ENCODE data around the gene INCENP.
"Not testable (repeated sequence)": the region's sequence is repeated elsewhere in the genome, so short reads cannot be mapped to it uniquely, and the experiment has no call there.

Gene INCENP

GRCh38 chr11:62157603-62158002 is 33.8 kb downstream of the INCENP start:
- DNase-seq (no peak), ATAC-seq (no peak)
- H3K27ac Mint-ChIP-seq = no peak overlapping the region
- no peak overlapping the region for H3K4me3 Mint-ChIP-seq
- H3K4me1 Mint-ChIP-seq = no peaks in the 10 kb centered on the region
- H3K9me3 Mint-ChIP-seq = no peaks in the 10 kb centered on the region
- peaks cover 11% of the 10 kb centered on the region for H3K36me3 Mint-ChIP-seq (ENCODE audit: low read depth)
- H3K27me3 Mint-ChIP-seq = peaks cover 22% of the 10 kb centered on the region

DNA sequence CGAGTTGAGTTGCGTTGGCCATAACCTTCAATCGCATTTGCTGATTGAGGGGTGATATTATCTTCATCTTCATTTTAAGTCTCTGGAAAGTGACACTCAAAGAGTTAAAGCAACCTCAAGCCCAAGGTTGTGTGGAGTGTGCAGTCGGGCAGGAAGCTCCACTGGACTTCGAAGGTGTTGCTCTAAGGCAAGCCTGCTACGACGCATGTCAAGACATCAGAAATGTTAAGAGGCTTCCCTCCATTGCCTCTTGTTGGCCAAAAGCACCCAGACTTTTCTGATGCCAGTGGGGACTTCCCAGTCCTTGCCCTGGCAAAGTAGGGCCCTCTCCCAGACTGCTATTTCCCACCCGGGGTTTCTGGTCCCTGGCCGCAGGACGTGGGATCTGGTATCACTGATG is 42.6 kb downstream of the INCENP start:
- no peaks in the 10 kb centered on the region for H3K9me3 Mint-ChIP-seq
- ATAC-seq (no peak), DNase-seq (no peak)
- no peak overlapping the region for H3K27ac Mint-ChIP-seq
- peaks cover 1% of the 10 kb centered on the region for H3K4me1 Mint-ChIP-seq
- peaks cover 27% of the 10 kb centered on the region for H3K27me3 Mint-ChIP-seq
- H3K4me3 Mint-ChIP-seq = no peak overlapping the region
- H3K36me3 Mint-ChIP-seq (ENCODE audit: low read depth) = no peaks in the 10 kb centered on the region

GRCh38 chr11:62169448-62169847 is 45.6 kb downstream of the INCENP start:
- H3K27me3 Mint-ChIP-seq = peaks cover 32% of the 10 kb centered on the region
- no peak overlapping the region for H3K4me3 Mint-ChIP-seq
- ATAC-seq (no peak), DNase-seq (no peak)
- no peaks in the 10 kb centered on the region for H3K36me3 Mint-ChIP-seq (ENCODE audit: low read depth)
- H3K27ac Mint-ChIP-seq = no peak overlapping the region
- H3K9me3 Mint-ChIP-seq = no peaks in the 10 kb centered on the region
- H3K4me1 Mint-ChIP-seq = peaks cover 3% of the 10 kb centered on the region

- Mint-ChIP-seq H3K4me3 (no peak overlapping the region), H3K4me1 (peaks cover 3% of the 10 kb centered on the region), H3K27me3 (peaks cover 32% of the 10 kb centered on the region), H3K9me3 (no peaks in the 10 kb centered on the region), H3K36me3 (ENCODE audit: low read depth) (no peaks in the 10 kb centered on the region), H3K27ac (no peak overlapping the region)
- no peak for DNase-seq
- ATAC-seq = no peak
Measured at GRCh38 chr11:62169935-62170334, 46.1 kb downstream of the INCENP start.

GRCh38 chr11:62171261-62171723 is 47.5 kb downstream of the INCENP start:
- DNase-seq = peak; percentile 77
- no peak overlapping the region for H3K4me3 Mint-ChIP-seq

GRCh38 chr11:62172294-62172693 is 48.5 kb downstream of the INCENP start:
- Mint-ChIP-seq H3K36me3 (ENCODE audit: low read depth) (no peaks in the 10 kb centered on the region), H3K27me3 (peaks cover 29% of the 10 kb centered on the region), H3K27ac (no peak overlapping the region)

More at GRCh38 chr11:62171261-62171723, 47.5 kb downstream of the INCENP start:
- peak; percentile 72 for ATAC-seq
- H3K27ac Mint-ChIP-seq = no peak overlapping the region
- H3K4me1 Mint-ChIP-seq = peaks cover 3% of the 10 kb centered on the region
- H3K9me3 Mint-ChIP-seq = no peaks in the 10 kb centered on the region
- H3K27me3 Mint-ChIP-seq = peaks cover 29% of the 10 kb centered on the region
- H3K36me3 Mint-ChIP-seq (ENCODE audit: low read depth) = no peaks in the 10 kb centered on the region

DNA sequence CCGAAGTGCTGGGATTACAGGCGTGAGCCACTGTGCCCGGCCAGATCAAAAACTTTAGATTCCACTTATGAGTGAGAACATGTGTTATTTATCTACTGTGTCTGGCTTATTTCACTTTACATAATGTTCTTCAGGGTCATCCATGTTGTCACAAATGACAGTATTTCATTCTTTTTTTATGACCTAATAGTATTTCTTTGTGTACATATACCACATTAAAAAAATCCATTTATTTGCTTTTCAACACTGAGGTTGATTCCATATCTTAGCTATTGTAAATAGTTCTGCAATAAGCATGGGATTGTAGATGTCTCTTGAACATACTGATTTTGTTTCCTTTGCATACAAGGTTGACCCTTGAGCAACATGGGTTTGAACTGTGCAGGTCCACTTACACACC is 53.0 kb downstream of the INCENP start:
- DNase-seq (no peak), ATAC-seq (no peak)
- Mint-ChIP-seq H3K4me1 (no peaks in the 10 kb centered on the region), H3K27ac (no peak overlapping the region), H3K4me3 (no peak overlapping the region), H3K9me3 (no peaks in the 10 kb centered on the region), H3K27me3 (peaks cover 11% of the 10 kb centered on the region), H3K36me3 (ENCODE audit: low read depth) (no peaks in the 10 kb centered on the region)

More at GRCh38 chr11:62172294-62172693, 48.5 kb downstream of the INCENP start:
- no peaks in the 10 kb centered on the region for H3K9me3 Mint-ChIP-seq
- peaks cover 3% of the 10 kb centered on the region for H3K4me1 Mint-ChIP-seq
- ATAC-seq (no peak), DNase-seq (no peak)
- no peak overlapping the region for H3K4me3 Mint-ChIP-seq

- no peak for ATAC-seq
- H3K4me3 Mint-ChIP-seq = no peak overlapping the region
- peaks cover 10% of the 10 kb centered on the region for H3K27me3 Mint-ChIP-seq
- no peaks in the 10 kb centered on the region for H3K9me3 Mint-ChIP-seq
- no peak for DNase-seq
- H3K36me3 Mint-ChIP-seq (ENCODE audit: low read depth) = no peaks in the 10 kb centered on the region
- H3K4me1 Mint-ChIP-seq = no peaks in the 10 kb centered on the region
- H3K27ac Mint-ChIP-seq = no peak overlapping the region
Measured at GRCh38 chr11:62179995-62180394, 56.2 kb downstream of the INCENP start.

- no peaks in the 10 kb centered on the region for H3K4me1 Mint-ChIP-seq
- H3K4me3 Mint-ChIP-seq = no peak overlapping the region
- H3K27me3 Mint-ChIP-seq = peaks cover 13% of the 10 kb centered on the region
- no peak overlapping the region for H3K27ac Mint-ChIP-seq
- H3K36me3 Mint-ChIP-seq (ENCODE audit: low read depth) = no peaks in the 10 kb centered on the region
- no peaks in the 10 kb centered on the region for H3K9me3 Mint-ChIP-seq
- DNase-seq = no peak
- ATAC-seq = no peak
Measured at GRCh38 chr11:62181097-62181496, 57.3 kb downstream of the INCENP start.

- ATAC-seq (no peak), DNase-seq (no peak)
- Mint-ChIP-seq H3K27ac (no peak overlapping the region), H3K9me3 (no peaks in the 10 kb centered on the region), H3K4me1 (no peaks in the 10 kb centered on the region), H3K4me3 (no peak overlapping the region), H3K36me3 (ENCODE audit: low read depth) (no peaks in the 10 kb centered on the region), H3K27me3 (peaks cover 13% of the 10 kb centered on the region)
Measured at GRCh38 chr11:62182147-62182891, 58.5 kb downstream of the INCENP start.

DNA sequence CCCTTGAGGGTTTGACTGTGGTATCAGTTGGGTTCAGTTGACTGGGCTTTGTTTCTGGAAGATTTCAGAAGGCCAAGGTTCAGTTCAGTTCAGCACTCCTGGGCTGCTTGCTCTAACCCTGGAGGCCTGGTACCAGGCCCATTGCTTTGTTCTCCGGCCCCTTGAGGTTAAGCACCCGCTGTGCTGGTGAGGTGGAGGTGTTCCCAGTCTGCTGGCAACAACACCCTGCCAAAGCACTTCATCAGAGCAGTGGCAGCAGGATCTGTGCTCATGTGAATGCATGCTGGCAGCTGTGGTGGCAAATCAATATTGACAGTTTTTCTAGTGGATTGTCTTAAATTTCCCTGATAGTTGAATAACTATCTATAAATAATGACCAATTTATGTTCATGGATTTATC is 62.4 kb downstream of the INCENP start:
- Mint-ChIP-seq H3K36me3 (ENCODE audit: low read depth) (no peaks in the 10 kb centered on the region), H3K9me3 (no peaks in the 10 kb centered on the region), H3K4me1 (no peaks in the 10 kb centered on the region), H3K27ac (no peak overlapping the region), H3K27me3 (peaks cover 23% of the 10 kb centered on the region), H3K4me3 (no peak overlapping the region)
- ATAC-seq = no peak
- DNase-seq = no peak

DNA sequence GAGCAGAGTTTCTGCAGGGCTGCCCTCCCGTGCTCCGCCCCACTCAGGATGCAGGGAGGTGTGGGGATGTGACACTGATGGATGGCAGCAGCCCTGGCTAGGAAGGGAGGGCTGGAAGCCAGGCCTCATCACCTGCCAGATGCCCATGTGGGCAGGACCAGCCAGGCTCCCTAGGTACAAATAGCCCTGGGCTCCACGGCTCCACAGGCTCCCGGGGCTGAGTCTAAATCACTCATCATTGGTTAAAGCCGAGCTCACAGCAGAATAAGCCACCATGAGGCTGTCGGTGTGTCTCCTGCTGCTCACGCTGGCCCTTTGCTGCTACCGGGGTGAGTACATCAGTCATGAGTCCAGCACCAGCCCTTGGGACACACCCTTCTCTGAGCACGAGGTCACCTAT is 66.2 kb downstream of the INCENP start, which contains the start of gene SCGB1D1:
SCGB1D1 (plus strand) TSS at position 206 of the 400 bp plus-strand sequence; CDS start at position 275, 69 bp downstream.
- H3K27me3 Mint-ChIP-seq = peaks cover 28% of the 10 kb centered on the region
- no peaks in the 10 kb centered on the region for H3K4me1 Mint-ChIP-seq
- no peak for ATAC-seq
- DNase-seq = no peak
- H3K27ac Mint-ChIP-seq = no peak within 1 kb of the TSS
- H3K36me3 Mint-ChIP-seq (ENCODE audit: low read depth) = no peaks in the 10 kb centered on the region
- no peaks in the 10 kb centered on the region for H3K9me3 Mint-ChIP-seq
- H3K4me3 Mint-ChIP-seq = no peak within 1 kb of the TSS

- Mint-ChIP-seq H3K9me3 (no peaks in the 10 kb centered on the region), H3K4me1 (no peaks in the 10 kb centered on the region), H3K36me3 (ENCODE audit: low read depth) (no peaks in the 10 kb centered on the region), H3K4me3 (no peak overlapping the region), H3K27me3 (peaks cover 33% of the 10 kb centered on the region), H3K27ac (no peak overlapping the region)
- DNase-seq = no peak
- no peak for ATAC-seq
Measured at GRCh38 chr11:62193952-62194351, 70.1 kb downstream of the INCENP start.

GRCh38 chr11:62195010-62195409 is 71.2 kb downstream of the INCENP start:
- peaks cover 26% of the 10 kb centered on the region for H3K27me3 Mint-ChIP-seq
- not testable (repeated sequence) for H3K36me3 Mint-ChIP-seq (ENCODE audit: low read depth); DNase-seq; H3K27ac Mint-ChIP-seq; H3K4me1 Mint-ChIP-seq; H3K9me3 Mint-ChIP-seq; ATAC-seq; H3K4me3 Mint-ChIP-seq

DNA sequence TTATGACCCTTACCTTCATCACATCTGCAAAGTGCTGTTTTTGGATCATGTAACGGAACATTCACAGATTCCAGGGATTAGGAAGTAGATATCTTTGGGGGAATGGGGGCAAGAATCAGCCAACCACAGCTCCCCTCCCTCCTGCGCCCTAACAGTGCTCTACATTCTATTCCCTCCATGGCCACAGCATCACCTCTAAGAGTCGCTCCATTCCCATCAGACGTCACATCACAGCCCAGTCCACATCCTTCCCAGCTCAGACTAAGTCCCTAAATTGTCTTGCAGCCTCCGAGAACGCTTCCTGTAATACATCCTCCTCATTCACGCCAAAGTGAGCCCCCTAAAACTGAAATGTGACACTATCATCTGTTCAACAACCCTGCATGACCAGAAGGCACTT is 72.1 kb downstream of the INCENP start:
- Mint-ChIP-seq H3K27me3 (peaks cover 27% of the 10 kb centered on the region), H3K4me3 (no peak overlapping the region), H3K4me1 (no peaks in the 10 kb centered on the region), H3K9me3 (no peaks in the 10 kb centered on the region), H3K36me3 (ENCODE audit: low read depth) (no peaks in the 10 kb centered on the region), H3K27ac (no peak overlapping the region)
- DNase-seq (no peak), ATAC-seq (no peak)

Measured in activated naive CD8-positive, alpha-beta T cell treated with anti-CD3 and anti-CD28 coated beads, Interleukin-2, amount 50 U/mL, for 24 hours (primary cell).